Fibroblast of gingiva (primary cell): ENCODE data around the gene ENO2.
A peak's percentile ranks its signal among the peaks of the same experiment; 100 is the strongest.

Experiments
- DNase-seq: peaks from one replicate; pipeline ENCODE4 v3.0.0-alpha.2; 2011; ENCODE audit warnings: low read depth

The ENO2 gene

DNA sequence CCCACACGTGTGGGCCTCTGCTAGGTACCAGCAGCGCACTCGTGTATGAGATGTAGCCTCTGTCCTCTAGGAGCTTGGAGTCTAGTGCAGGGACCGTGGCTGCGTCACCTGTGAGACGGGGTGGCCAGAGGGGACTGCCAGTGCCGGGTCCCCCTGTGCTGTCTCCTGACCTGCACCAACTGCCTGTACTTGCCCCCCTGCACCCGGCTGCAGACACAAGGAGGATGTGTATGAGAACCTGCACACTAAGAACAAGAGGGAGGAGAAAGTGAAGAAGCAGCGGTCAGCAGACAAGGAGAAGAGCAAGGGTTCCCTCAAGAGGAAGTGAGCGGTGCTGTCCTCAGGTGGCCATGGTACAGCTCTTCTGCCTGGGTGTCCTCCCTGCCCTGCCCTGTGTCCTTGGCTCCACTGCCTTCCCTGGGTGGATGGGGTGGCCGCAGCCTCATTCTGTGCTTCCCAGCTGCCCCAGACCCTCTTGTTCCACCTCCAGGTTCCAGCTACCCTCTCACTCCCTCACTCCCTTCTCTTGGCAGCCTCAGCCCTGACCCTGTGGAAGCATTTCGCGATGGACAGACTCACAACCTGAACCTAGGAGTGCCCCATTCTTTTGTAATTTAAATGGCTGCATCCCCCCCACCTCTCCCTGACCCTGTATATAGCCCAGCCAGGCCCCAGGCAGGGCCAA, 46.4 kb downstream of the ENO2 start:
- peak; percentile 32 for DNase-seq

DNA sequence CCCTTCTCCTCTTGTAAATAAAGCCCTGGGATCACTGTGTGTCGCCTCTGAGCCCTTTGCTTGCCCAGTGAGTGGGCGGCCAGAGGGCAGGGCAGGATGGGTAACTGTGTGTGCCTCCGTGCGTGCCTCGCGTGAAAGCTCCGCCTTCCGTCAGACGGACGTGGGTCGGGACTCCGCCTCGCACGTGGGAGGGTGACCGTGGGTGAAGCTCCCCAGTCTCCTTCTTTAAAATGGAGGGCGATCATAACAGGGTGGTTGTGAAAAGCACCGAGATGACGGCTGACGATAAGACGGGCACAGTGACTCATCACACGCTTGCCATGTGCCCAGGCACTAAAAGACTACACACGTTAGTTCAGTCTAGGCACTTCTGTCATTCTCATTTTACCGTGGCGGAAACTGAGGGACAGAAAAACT, 46.9 kb downstream of the ENO2 start:
- DNase-seq = peak; percentile 65

DNA sequence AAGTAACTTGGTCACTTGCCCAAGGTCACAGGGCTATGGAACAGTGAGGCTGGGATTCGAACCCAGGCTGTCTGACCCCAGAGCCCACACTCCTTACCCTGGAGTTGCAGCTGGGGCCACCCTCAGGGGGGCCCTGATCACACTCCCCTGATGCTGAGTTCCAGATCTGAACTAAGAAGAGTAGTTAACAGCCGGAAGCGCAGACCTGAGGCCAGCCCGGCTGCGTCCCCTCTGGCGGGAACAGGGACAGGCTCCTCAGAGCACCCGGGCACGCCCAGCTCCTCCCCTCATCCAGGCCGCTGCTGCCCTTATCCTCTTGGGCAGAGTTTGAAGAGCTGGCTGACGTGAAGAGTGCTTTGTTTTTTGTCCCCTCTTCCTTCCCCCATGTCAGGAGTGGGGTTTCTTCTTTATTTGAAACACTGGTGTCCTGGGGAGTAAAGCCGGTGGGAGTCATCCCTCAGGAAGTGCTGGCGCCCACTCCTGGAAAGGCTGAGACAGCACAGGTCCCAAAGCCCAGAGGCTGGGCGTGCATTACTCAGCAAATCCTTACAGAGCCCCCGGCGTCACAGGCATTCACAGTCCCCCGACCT, 47.4 kb downstream of the ENO2 start:
- peak; percentile 69 for DNase-seq

DNA sequence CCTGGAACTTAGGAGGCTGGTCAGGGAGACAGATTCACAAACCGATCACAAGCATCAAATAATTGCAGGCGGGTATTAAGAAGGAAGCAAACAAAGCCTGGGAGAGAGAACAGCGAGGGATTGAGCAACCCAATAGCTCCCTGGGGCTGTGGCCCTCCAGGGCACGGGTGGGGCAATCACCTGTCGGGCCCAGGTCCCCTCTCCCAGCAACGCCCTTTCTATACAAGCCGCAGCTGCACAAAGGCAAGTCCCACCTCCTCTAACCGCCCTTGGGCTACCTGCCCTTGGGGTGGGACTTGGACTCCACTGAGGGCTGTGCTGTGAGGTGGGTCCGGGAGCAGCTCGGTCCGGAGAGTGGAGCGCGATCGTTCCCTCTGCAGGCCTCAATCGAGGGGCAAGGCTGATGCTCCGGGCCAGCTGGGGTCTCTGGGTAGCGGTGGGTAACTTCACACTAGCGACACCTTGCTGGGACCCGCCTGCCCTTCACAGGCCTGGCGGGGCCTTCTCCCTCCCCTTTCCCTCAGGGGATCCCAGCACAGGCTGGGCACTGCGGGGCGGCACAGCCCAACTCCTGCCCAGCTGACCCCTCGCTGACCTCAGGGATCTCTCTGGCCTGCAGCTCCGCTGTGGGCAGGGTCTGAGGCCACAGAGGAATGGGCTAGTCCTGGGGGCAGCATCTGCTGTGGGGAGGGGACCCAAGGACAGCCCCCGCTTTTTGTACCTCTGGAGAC, 48.1 kb downstream of the ENO2 start:
- DNase-seq = no peak

DNA sequence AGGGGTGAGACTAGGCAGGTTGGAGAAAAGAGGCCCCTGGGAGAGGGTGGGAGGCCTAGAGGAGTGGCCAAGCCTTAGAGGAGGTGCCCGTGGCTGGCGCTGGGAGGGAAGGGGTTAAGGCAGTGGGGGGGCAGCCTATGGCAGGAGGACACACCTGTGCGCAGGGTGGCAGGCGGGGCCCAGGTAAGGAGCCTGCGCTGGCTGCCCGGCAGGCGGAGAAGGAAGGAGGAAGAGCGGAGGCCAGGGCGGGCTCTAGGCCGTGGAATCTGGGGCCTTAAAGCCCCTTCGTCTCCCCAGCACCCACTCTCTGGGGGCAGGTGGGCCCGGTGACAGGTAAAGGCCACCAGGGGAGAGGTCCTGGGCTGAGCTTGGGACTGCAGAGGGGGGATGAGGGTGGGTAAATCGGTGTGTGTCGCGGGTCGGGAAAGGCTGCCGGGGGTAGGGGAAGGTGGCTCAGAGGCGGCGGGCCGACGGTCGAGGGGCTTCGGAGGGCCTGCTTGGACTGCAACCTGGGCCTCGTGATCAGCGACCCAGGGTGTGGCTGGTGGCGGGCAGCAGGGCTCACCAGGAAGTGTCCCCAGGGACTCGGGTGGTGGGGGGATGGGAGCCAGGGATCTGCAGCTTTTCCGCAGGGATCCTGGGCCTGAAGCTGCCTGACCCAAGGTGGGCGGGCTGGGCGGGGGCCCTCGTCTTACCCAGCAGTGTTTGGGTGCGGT, 48.8 kb downstream of the ENO2 start:
- no peak for DNase-seq

DNA sequence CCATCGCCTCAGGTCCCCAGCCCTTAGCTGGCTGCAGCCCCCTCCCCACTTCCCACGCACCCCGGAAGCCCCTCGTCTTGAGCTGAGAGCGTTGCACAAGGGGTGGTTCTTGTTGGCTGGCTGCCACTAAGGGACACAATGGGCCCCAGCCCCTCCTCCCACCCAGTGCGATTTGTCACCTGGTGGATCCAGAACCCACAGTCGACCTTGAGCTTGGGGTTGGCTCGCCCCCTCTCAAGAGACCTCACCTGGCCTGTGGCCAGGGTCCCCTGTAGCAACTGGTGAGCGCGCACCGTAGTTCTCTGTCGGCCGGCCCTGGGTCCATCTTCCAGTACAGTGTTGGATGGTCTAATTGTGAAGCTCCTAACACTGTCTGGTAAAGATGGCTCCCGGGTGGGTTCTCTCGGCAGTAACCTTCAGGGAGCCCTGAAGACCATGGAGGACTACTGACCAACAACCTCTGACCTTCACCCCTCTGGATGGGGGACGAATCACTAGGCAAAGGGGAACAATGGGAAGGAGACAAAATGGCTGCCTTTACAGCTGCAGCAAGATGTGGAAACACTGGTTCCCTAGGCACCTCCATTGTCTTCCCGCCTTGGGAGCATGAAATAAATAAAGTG, 49.5 kb downstream of the ENO2 start:
- DNase-seq = no peak

DNA sequence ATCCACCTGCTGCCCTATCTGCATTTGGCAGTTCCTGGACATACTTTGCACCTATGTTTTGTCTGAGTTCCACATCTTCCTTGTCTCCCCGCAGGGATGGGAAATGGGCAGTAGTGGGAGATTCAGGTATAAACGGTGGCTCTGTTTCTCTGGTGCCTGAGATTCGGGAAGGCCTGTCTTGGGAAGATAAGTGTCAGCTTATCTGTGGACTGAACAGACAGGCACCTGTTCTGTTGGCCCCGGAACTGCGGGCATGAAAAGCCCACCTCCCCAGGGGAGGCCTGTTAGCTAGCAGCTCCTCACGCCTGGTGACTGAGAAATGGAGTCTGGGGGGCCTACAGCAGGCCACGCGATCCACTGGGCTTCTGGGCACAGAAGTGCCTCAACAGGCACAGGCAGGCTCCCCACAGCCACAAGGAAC, 50.2 kb downstream of the ENO2 start:
- no peak for DNase-seq

DNA sequence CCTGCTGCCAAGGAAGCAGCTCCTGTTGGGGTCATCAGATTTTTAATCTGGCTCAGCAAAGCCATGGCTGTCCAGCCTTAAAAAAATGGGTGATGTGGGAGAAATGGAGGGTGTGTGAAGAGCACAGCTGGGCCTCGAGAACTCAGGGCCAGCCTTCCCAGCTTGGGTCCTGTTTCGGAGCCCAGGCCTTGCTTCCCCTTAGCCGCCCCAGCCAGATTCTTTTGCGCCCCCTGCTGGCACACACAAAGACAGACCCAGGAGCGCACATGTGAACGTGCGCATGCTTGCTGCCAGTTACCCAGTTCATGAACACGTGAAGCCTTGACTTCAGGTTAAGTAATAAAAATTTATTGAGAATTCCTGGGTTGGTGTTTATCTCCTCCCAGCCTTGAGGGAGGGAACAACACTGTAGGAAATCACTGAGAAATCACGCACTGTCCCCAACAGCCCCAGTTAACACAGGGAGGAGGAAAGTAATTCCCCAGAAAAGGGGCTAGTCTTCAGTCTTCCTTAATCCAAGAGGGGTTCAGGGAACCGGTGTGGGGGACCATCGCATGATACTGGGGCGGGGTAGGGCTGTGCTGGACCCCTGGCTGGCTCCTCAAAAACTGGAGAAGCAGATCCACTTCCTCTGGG, 50.8 kb downstream of the ENO2 start:
- peak; percentile 83 for DNase-seq

DNA sequence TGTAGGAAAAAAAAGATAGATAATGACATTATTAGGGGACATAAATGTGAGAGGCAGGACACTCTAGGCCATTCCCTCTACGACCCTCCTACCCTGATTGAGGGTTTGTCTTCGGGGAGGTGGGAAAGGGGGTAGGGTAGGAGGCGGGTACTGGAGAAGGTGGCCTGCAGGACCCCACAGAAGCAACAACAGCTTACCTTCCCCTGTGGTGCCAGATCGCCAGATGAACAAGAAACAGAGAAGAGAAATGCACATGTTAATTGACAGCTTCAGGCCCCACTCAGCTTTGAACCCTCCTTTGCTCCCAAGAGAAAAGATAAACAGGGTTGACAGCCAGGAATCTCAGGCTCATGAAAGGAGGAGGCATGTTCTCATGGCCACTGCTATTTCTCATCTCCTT, 51.3 kb downstream of the ENO2 start:
- no peak for DNase-seq

DNA sequence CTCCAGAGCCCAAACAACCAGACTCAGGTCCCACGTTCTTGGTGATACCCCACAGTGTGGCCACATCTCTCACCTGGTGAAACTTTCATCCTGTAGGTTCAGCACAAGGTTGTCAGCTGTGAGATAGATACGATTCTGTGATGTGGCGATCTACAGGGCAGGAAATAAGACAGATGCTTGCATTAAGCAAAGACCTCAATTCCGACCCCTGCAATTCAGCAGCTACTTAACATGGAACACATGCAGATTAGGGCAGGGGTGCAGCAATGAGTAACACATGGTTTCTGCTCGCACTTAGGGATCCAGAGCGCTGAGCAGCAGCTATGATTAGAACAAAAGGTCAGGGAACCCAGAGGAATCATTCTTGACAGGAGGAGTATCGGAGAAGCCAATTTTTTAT, 52.0 kb downstream of the ENO2 start:
- no peak for DNase-seq

DNA sequence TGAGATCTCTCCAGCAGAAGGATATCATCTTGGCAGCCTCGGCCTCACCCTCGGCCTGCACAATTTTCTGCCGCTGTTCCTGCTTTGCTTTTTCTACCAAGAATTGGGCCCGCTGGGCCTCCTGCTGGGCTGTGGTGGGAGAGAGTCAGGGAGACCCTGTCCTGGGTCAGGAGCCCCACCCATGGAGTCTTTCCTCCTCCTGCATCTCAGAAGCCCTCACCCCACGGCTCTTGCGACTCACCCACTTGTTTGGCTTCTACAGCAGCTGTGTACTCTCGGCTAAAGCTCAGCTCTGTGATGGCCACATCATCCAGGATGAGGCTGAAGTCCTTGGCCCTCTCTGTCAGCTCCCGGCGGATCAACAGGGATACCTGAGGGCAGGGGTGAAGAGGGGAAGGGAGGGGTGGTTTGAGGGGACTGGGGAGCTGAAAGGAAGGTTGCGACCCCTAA, 53.3 kb downstream of the ENO2 start:
- no peak for DNase-seq

DNA sequence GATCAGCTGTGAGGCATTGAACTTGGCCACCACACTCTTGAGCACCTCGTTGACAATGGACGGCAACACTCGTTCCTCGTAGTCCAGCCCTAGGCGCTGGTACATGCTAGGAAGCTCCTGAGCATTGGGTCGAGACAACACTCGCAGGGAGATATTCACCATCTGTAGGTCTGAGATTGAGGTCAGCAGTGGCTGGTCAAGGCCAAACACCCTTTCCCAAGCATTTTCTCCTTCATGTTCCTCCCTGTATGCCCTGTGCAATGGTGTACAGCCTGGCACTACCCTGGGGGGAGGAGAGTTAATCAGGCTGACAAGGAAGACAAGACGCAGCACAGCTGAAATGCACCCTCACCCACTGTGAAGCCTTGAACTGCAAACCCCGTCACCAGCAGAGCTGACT, 54.0 kb downstream of the ENO2 start:
- no peak for DNase-seq

DNA sequence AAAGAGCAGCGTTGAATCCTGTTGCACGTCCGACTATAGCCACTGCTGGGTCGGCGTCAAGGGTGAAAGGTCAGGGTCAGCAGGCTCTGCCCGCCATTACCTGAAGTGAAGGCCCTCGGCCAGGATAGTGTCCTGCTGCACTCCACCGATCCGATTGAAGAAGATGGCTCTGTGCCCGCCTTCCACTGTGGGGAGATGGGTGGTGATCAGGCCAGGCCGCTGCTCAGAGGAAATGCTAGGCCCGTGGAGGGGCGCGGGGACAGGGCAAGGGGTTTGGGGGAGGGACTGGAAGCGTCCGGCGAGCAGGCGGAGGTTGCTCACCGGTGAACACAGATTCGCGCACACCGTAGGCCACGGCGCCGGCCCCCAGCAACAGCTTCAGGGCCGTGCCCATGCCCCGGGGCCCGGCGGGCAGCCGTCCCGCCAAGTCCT, 55.7 kb downstream of the ENO2 start:
- DNase-seq = no peak
